Natural killer cell (primary cell): ENCODE measurements around the gene PWWP2B. TPM values are rescaled to one million over a fixed set of nuclear protein-coding genes. Genes with fewer than 3 reads are reported as not detected.

ENCODE experiments used
- ATAC-seq, 3 donors: fragments of 150-1000 bp in 2 of 3; fragments of 200-7000 bp in 1 of 3; cut with Tn5 transposase; 1 replicate in 1 of 3; 2 replicates in 2 of 3; pipeline ENCODE4 v1.10.0; 2021; ENCODE audit warnings: mild to moderate bottlenecking in 2 of 3, moderate library complexity in 2 of 3
- DNase-seq, 2 donors: peaks; one replicate each; pipeline versions ENCODE4 v3.0.0 to v3.0.0-alpha.2; 2013 to 2021; ENCODE audit warnings: mixed read lengths in 1 of 2
- H3K27ac ChIP-seq: one replicate; pipeline ENCODE4 v1.5.1; 2013; ENCODE audit warnings: mild to moderate bottlenecking, low read length
- H3K27me3 ChIP-seq: one replicate; pipeline ENCODE4 v1.6.1; 2013; ENCODE audit warnings: low read length; ENCODE audit not compliant: control insufficient read depth, insufficient read depth
- H3K36me3 ChIP-seq: one replicate; pipeline ENCODE4 v1.6.1; 2013; ENCODE audit warnings: low read length; ENCODE audit not compliant: control insufficient read depth, insufficient read depth
- H3K4me1 ChIP-seq: one replicate; pipeline ENCODE4 v1.6.1; 2013; ENCODE audit warnings: low read length; ENCODE audit not compliant: control insufficient read depth, insufficient read depth
- H3K4me3 ChIP-seq: one replicate; pipeline ENCODE4 v1.5.1; 2013; ENCODE audit warnings: low read length
- H3K9me3 ChIP-seq: one replicate; pipeline ENCODE4 v1.6.1; 2013; ENCODE audit warnings: low read length; ENCODE audit not compliant: control insufficient read depth, insufficient read depth
- H3K27ac Mint-ChIP-seq, 2 donors: one replicate each; pipeline ENCODE4 v1.8.0; 2022; ENCODE audit warnings: mild to moderate bottlenecking in 2 of 2, mixed read lengths in 2 of 2, moderate library complexity in 1 of 2
- H3K27me3 Mint-ChIP-seq, 2 donors: one replicate each; pipeline ENCODE4 v1.8.0; 2022; ENCODE audit warnings: low read depth in 2 of 2, mixed read lengths in 2 of 2
- H3K36me3 Mint-ChIP-seq: one replicate; pipeline ENCODE4 v1.8.0; 2022; ENCODE audit warnings: mixed read lengths
- H3K4me1 Mint-ChIP-seq, 2 donors: one replicate each; pipeline ENCODE4 v1.8.0; 2022; ENCODE audit warnings: mixed read lengths in 2 of 2
- H3K4me3 Mint-ChIP-seq: one replicate; pipeline ENCODE4 v1.8.0; 2022; ENCODE audit warnings: mild to moderate bottlenecking, moderate library complexity, mixed read lengths
- H3K9me3 Mint-ChIP-seq, 2 donors: one replicate each; pipeline ENCODE4 v1.8.0; 2022; ENCODE audit warnings: mixed read lengths in 2 of 2
- WGBS: methylation state at CpG from one replicate; pipeline ENCODE4 v1.1.7; 2013; ENCODE audit warnings: missing lambda C conversion rate; ENCODE audit not compliant: insufficient coverage; 5-methylcytosine and 5-hydroxymethylcytosine counted together
- intact Hi-C: fragments of 100-400 bp; cut with micrococcal nuclease; formaldehyde crosslinking; loops from one replicate; pipeline ENCODE4 v1.14.2; 2022
- total RNA-seq, 4 donors: library from RNA; stranded (reverse); fragments of 120-200 nt in 1 of 4; gene quantifications; one replicate each; pipeline versions ENCODE4 v1.2.3 to v1.2.4, GENCODE V29; 2013 to 2022
- TF ChIP-seq, protein P1 (sequence below): fragments of 200-600 bp; IDR thresholded peaks from one replicate; pipeline ENCODE4 v1.8.0; 2022; ENCODE audit warnings: antibody characterized with exemption

The PWWP2B gene
- total RNA-seq, 3 donors from 2014 or later (not counting 1 experiment from before 2014, with no cell fraction given): 23.7 to 29.5 (median 24.4) TPM

DNA sequence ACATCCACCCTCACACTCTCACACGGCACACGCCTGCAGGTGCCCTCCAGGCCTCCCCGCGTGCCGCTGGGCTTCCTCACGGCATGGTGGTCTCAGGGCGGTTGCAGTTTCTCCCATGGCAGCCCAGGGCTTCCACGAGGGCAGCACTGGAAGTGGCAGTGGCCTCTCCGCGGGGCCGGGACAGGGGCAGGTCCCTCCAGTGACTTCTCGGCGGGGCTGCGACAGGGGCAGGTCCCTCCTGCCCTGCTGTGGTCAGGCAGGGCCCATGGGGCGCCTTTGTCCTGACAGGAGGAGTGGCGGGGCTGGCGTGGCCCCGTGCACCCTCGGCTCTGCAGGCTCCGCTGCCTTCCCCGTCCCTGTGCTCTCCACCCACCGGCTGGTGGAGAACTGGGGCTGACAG lies 19.0 kb downstream of the PWWP2B start:
- Histone ChIP-seq H3K4me3 (no peak overlapping the region), H3K36me3 (peaks cover 3% of the 10 kb centered on the region), H3K27me3 (no peaks in the 10 kb centered on the region), H3K27ac (no peak overlapping the region), H3K9me3 (no peaks in the 10 kb centered on the region), H3K4me1 (peaks cover 56% of the 10 kb centered on the region)
- no peak for ATAC-seq
- no peaks in the 10 kb centered on the region for H3K36me3 Mint-ChIP-seq
- 94% methylated on average over 22 of the region's 22 CpGs for WGBS
- H3K4me3 Mint-ChIP-seq: no peak overlapping the region
- no peaks in the 10 kb centered on the region for H3K27me3 Mint-ChIP-seq
- no peak for DNase-seq
- H3K9me3 Mint-ChIP-seq: no peaks in the 10 kb centered on the region
- TF ChIP-seq, protein P1, sequence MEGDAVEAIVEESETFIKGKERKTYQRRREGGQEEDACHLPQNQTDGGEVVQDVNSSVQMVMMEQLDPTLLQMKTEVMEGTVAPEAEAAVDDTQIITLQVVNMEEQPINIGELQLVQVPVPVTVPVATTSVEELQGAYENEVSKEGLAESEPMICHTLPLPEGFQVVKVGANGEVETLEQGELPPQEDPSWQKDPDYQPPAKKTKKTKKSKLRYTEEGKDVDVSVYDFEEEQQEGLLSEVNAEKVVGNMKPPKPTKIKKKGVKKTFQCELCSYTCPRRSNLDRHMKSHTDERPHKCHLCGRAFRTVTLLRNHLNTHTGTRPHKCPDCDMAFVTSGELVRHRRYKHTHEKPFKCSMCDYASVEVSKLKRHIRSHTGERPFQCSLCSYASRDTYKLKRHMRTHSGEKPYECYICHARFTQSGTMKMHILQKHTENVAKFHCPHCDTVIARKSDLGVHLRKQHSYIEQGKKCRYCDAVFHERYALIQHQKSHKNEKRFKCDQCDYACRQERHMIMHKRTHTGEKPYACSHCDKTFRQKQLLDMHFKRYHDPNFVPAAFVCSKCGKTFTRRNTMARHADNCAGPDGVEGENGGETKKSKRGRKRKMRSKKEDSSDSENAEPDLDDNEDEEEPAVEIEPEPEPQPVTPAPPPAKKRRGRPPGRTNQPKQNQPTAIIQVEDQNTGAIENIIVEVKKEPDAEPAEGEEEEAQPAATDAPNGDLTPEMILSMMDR: no peak
- H3K27ac Mint-ChIP-seq: no peak overlapping the region
- intact Hi-C loops: no loop called here
- H3K4me1 Mint-ChIP-seq: peaks cover 26 to 47% of the 10 kb centered on the region in 2 donors

DNA sequence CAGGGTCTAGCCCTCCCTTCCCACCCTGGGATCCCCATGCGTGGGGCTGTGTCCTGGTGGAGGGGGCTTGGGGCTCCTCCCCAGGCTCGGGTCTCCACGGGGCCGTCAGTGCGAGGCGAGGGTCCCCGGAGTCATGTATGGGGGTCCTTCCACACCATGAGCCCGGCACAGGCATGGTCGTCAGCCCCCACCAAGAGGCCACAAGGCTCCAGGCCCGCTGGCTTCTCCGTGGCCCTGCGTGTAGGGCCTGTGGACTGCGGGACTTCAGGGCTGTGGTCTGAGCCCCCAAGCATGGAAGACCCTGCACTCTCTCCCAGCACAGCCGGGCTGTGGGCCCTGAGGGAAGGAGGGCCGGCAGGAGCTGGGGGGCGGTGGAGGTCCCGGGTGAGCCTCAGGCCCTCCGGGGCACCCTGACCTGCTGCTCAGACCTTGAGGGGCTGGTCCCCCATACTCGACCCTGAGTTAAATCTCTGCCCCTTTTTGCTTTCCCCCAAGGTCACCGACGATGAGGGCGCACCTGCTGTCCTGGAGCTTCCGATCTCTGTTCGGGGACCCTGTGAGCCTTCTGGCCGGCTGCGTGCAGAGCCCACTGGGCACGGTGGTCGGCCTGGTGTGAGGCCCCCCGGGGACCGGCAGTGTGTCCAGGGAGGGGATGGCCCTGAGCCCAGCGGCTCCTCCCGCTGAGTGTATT lies 19.7 kb downstream of the PWWP2B start:
- no peak for DNase-seq
- TF ChIP-seq, protein P1: no peak
- Mint-ChIP-seq H3K4me1 (peaks cover 26 to 49% of the 10 kb centered on the region in 2 donors), H3K27ac (no peak overlapping the region), H3K4me3 (no peak overlapping the region), H3K27me3 (no peaks in the 10 kb centered on the region), H3K9me3 (no peaks in the 10 kb centered on the region), H3K36me3 (no peaks in the 10 kb centered on the region)
- Histone ChIP-seq H3K4me1 (peaks cover 64% of the 10 kb centered on the region), H3K9me3 (no peaks in the 10 kb centered on the region), H3K36me3 (peaks cover 3% of the 10 kb centered on the region), H3K4me3 (no peak overlapping the region), H3K27ac (peak overlapping the region; percentile 80), H3K27me3 (no peaks in the 10 kb centered on the region)
- no peak for ATAC-seq
- WGBS: 95% methylated on average over 32 of the region's 32 CpGs
- intact Hi-C loops: no loop called here

DNA sequence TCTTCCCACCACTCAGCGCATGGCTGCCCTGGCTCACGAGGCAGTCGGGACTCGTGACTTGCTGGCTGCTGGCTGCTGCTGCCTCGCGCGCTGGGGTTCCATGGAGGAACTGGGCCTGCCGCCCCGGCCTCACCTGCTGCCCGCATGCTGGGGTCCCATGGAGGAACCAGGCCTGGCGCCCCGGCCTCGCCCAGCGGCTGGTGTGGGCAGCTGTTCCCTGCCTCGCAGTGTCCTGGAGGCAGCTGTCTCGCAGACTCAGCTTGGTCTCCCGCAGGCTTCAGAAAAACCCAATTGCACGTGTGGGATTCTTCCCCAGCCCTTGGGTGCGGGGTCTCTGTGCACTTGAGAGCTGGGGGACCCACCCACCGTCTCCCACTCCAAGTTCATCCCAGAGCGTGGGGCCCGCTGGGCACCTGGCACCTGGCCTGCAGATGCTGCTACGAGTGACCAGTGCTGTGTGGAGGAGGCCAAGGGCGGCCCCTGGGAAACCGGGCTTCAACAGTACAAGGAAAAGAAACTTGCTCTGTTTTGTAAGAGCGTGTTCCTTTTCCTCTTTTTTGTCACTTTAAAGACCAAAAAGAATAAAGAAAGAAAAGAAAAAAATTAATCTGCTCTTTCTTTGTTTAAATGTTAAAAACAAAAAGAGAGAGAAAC lies 20.4 kb downstream of the PWWP2B start:
- peaks cover 25 to 52% of the 10 kb centered on the region in 2 donors for H3K4me1 Mint-ChIP-seq
- H3K4me3 ChIP-seq: no peak overlapping the region
- peaks cover 66% of the 10 kb centered on the region for H3K4me1 ChIP-seq
- intact Hi-C loops: no loop called here
- no peak overlapping the region for H3K27ac Mint-ChIP-seq
- 92% methylated on average over 25 of the region's 26 CpGs for WGBS
- H3K9me3 ChIP-seq: no peaks in the 10 kb centered on the region
- peaks cover 3% of the 10 kb centered on the region for H3K36me3 ChIP-seq
- H3K27ac ChIP-seq: peak overlapping the region; percentile 80
- DNase-seq: no peak
- H3K27me3 ChIP-seq: no peaks in the 10 kb centered on the region
- H3K4me3 Mint-ChIP-seq: no peak overlapping the region
- TF ChIP-seq, protein P1: no peak
- ATAC-seq: no peak
- no peaks in the 10 kb centered on the region for H3K27me3 Mint-ChIP-seq
- H3K9me3 Mint-ChIP-seq: no peaks in the 10 kb centered on the region
- no peaks in the 10 kb centered on the region for H3K36me3 Mint-ChIP-seq
